Measurements from ENCODE around the gene VILL. TPM values are rescaled to one million over a fixed set of nuclear protein-coding genes. Genes with fewer than 3 reads are reported as not detected.

The VILL gene
- polyA plus RNA-seq, 1 donor from 2014 or later = not detected

DNA sequence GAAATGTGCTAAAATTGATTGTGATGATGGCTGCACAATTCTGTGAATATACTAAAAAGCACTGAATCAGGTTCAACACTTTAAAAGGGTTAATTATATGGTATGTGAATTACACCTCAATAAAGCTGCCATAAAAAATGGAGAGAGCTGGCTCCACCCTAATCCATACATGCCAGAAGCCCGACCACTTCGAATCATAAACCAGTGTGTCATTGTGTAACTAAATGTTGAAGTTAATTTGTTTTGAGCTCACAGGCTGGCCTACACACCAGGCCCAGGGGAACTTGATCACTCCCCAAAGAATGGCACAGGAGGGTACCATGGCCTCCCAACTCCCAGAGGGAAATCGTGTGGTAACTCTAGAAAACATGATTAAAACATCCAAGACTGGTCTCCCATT lies 24.9 kb downstream of the VILL start:
- no peaks in the 10 kb centered on the region for H3K9me3 ChIP-seq (ENCODE audit: low read length)
- H3K27me3 ChIP-seq (ENCODE audit: insufficient read depth, low read depth, low read length) = no peaks in the 10 kb centered on the region
- H3K9me2 ChIP-seq (ENCODE audit: insufficient read depth, low read length) = no peaks in the 10 kb centered on the region
- H3F3A ChIP-seq (ENCODE audit: insufficient read depth, low read length, poor library complexity, severe bottlenecking) = no peaks in the 10 kb centered on the region
- H4K20me1 ChIP-seq (ENCODE audit: insufficient read depth) = no peaks in the 10 kb centered on the region
- no peak overlapping the region for H3K9ac ChIP-seq (ENCODE audit: low read length)
- no peak overlapping the region for H3K4me3 ChIP-seq (ENCODE audit: low read length)
- no peak overlapping the region for H3K27ac ChIP-seq (ENCODE audit: low read length)
- no peak overlapping the region for H2AFZ ChIP-seq (ENCODE audit: low read depth, low read length)
- no peaks in the 10 kb centered on the region for H3K36me3 ChIP-seq (ENCODE audit: insufficient read depth, low read length)
- TF ChIP-seq CTCF (IDR thresholded peaks at IDR 0.05; ENCODE audit: poor library complexity, severe bottlenecking) (no peak), POLR2AphosphoS5 (IDR thresholded peaks at IDR 0.05) (no peak), EZH2 (IDR thresholded peaks at IDR 0.05; ENCODE audit: borderline replicate concordance, insufficient read depth, low read length, poor library complexity, severe bottlenecking) (no peak), RAD21 (conservative IDR thresholded peaks at IDR 0.05) (no peak)
- no peak overlapping the region for H3K4me2 ChIP-seq (ENCODE audit: low read length)
- H3K79me2 ChIP-seq (replicated peaks; ENCODE audit: insufficient read depth, low read length) = no peaks in the 10 kb centered on the region

GRCh38 chr3:38015984-38016383 lies 25.4 kb downstream of the VILL start:
- Histone ChIP-seq H3K27ac (ENCODE audit: low read length) (no peak overlapping the region), H3K9me2 (ENCODE audit: insufficient read depth, low read length) (no peaks in the 10 kb centered on the region), H3K36me3 (ENCODE audit: insufficient read depth, low read length) (no peaks in the 10 kb centered on the region), H4K20me1 (ENCODE audit: insufficient read depth) (no peaks in the 10 kb centered on the region), H3K9ac (ENCODE audit: low read length) (no peak overlapping the region), H3K4me2 (ENCODE audit: low read length) (no peak overlapping the region), H3K79me2 (replicated peaks; ENCODE audit: insufficient read depth, low read length) (no peaks in the 10 kb centered on the region), H3K9me3 (ENCODE audit: low read length) (no peaks in the 10 kb centered on the region), H2AFZ (ENCODE audit: low read depth, low read length) (no peak overlapping the region), H3K4me3 (ENCODE audit: low read length) (no peak overlapping the region), H3K27me3 (ENCODE audit: insufficient read depth, low read depth, low read length) (no peaks in the 10 kb centered on the region), H3F3A (ENCODE audit: insufficient read depth, low read length, poor library complexity, severe bottlenecking) (no peaks in the 10 kb centered on the region)
- TF ChIP-seq RAD21 (conservative IDR thresholded peaks at IDR 0.05) (no peak), EP300 (conservative IDR thresholded peaks at IDR 0.05; ENCODE audit: poor library complexity, severe bottlenecking) (no peak), SMC3 (conservative IDR thresholded peaks at IDR 0.05; ENCODE audit: poor library complexity) (no peak), EZH2 (IDR thresholded peaks at IDR 0.05; ENCODE audit: borderline replicate concordance, insufficient read depth, low read length, poor library complexity, severe bottlenecking) (no peak), TAF1 (IDR thresholded peaks at IDR 0.05; ENCODE audit: low read depth) (no peak), POLR2AphosphoS5 (IDR thresholded peaks at IDR 0.05) (no peak), CTCF (IDR thresholded peaks at IDR 0.05; ENCODE audit: poor library complexity, severe bottlenecking) (no peak), MXI1 (conservative IDR thresholded peaks at IDR 0.05; ENCODE audit: poor library complexity, severe bottlenecking) (no peak)
- TF ChIP-seq, protein P1, sequence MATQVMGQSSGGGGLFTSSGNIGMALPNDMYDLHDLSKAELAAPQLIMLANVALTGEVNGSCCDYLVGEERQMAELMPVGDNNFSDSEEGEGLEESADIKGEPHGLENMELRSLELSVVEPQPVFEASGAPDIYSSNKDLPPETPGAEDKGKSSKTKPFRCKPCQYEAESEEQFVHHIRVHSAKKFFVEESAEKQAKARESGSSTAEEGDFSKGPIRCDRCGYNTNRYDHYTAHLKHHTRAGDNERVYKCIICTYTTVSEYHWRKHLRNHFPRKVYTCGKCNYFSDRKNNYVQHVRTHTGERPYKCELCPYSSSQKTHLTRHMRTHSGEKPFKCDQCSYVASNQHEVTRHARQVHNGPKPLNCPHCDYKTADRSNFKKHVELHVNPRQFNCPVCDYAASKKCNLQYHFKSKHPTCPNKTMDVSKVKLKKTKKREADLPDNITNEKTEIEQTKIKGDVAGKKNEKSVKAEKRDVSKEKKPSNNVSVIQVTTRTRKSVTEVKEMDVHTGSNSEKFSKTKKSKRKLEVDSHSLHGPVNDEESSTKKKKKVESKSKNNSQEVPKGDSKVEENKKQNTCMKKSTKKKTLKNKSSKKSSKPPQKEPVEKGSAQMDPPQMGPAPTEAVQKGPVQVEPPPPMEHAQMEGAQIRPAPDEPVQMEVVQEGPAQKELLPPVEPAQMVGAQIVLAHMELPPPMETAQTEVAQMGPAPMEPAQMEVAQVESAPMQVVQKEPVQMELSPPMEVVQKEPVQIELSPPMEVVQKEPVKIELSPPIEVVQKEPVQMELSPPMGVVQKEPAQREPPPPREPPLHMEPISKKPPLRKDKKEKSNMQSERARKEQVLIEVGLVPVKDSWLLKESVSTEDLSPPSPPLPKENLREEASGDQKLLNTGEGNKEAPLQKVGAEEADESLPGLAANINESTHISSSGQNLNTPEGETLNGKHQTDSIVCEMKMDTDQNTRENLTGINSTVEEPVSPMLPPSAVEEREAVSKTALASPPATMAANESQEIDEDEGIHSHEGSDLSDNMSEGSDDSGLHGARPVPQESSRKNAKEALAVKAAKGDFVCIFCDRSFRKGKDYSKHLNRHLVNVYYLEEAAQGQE (IDR thresholded peaks at IDR 0.05; ENCODE audit: borderline replicate concordance) = no peak
